Uterus (tissue), 4 donors: ENCODE measurements around the gene ERC2. TPM values are rescaled to one million over a fixed set of nuclear protein-coding genes. Genes with fewer than 3 reads are reported as not detected.

Experiments used
- DNase-seq, 2 donors: peaks; one replicate each; pipeline ENCODE4 v3.0.0-alpha.2; 2019 to 2020
- H3K27ac ChIP-seq, 2 donors: fragments of 200-600 bp; sonication (generic); 1 replicate in 1 of 2; 2 replicates in 1 of 2; pipeline ENCODE4 v1.5.1; 2016 to 2018
- H3K27me3 ChIP-seq, 2 donors: fragments of 200-600 bp; sonication (generic); one replicate each; pipeline ENCODE4 v1.5.1; 2018 to 2019; ENCODE audit warnings: control low read depth in 1 of 2
- H3K36me3 ChIP-seq, 2 donors: fragments of 200-600 bp; sonication (generic); one replicate each; pipeline ENCODE4 v1.5.1; 2019; ENCODE audit warnings: control low read depth in 1 of 2
- H3K4me1 ChIP-seq, 2 donors: fragments of 200-600 bp; sonication (generic); one replicate each; pipeline ENCODE4 v1.5.1; 2018 to 2019; ENCODE audit warnings: control low read depth in 1 of 2
- H3K4me3 ChIP-seq, 2 donors: fragments of 200-600 bp; sonication (generic); 1 replicate in 1 of 2; 2 replicates in 1 of 2; pipeline ENCODE4 v1.5.1; 2018 to 2019; ENCODE audit warnings: mild to moderate bottlenecking in 1 of 2
- H3K9me3 ChIP-seq, 2 donors: fragments of 200-600 bp; sonication (generic); one replicate each; pipeline ENCODE4 v1.5.1; 2019; ENCODE audit warnings: control low read depth in 1 of 2
- POLR2A ChIP-seq, 2 donors: fragments of 450-650 bp; IDR thresholded peaks; one replicate each; pipeline ENCODE4 v1.6.1; 2016; ENCODE audit warnings: antibody characterized with exemption in 2 of 2, mild to moderate bottlenecking in 1 of 2, moderate library complexity in 1 of 2
- intact Hi-C: fragments of 100-400 bp; cut with DNase I; formaldehyde crosslinking; loops from one replicate; pipeline ENCODE4 v1.15.1; 2023; ENCODE audit warnings: low total_unique reads
- total RNA-seq, 4 donors: library from RNA; depleted of rRNA in 3 of 4; stranded (reverse); fragments of >200 nt in 3 of 4; gene quantifications; one replicate each; pipeline versions ENCODE4 v1.1.0 to v1.2.4, GENCODE V29; 2014 to 2023
- TF ChIP-seq, protein P1 (sequence below), 4 experiments: fragments of 200-600 bp in 2 of 4; fragments of 450-650 bp in 2 of 4; sonication (generic) in 2 of 4; IDR thresholded peaks; one replicate each; pipeline ENCODE4 v1.5.1; 2016 to 2019; ENCODE audit warnings: antibody characterized with exemption in 4 of 4, mild to moderate bottlenecking in 2 of 4, moderate library complexity in 1 of 4
- donor health status: DM: yes; HTN: yes; CAD: no.

ERC2 gene
- total RNA-seq, 4 donors from 2014 or later: 1.7 to 5.5 TPM; not detected in 2

- intact Hi-C loops: no loop called here
- Histone ChIP-seq H3K9me3 (no peaks in the 10 kb centered on the region), H3K4me3 (no peak overlapping the region), H3K27me3 (no peaks in the 10 kb centered on the region), H3K4me1 (no peaks in the 10 kb centered on the region), H3K27ac (no peak overlapping the region), H3K36me3 (no peaks in the 10 kb centered on the region)
- TF ChIP-seq, protein P1, sequence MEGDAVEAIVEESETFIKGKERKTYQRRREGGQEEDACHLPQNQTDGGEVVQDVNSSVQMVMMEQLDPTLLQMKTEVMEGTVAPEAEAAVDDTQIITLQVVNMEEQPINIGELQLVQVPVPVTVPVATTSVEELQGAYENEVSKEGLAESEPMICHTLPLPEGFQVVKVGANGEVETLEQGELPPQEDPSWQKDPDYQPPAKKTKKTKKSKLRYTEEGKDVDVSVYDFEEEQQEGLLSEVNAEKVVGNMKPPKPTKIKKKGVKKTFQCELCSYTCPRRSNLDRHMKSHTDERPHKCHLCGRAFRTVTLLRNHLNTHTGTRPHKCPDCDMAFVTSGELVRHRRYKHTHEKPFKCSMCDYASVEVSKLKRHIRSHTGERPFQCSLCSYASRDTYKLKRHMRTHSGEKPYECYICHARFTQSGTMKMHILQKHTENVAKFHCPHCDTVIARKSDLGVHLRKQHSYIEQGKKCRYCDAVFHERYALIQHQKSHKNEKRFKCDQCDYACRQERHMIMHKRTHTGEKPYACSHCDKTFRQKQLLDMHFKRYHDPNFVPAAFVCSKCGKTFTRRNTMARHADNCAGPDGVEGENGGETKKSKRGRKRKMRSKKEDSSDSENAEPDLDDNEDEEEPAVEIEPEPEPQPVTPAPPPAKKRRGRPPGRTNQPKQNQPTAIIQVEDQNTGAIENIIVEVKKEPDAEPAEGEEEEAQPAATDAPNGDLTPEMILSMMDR (IDR thresholded peaks at IDR 0.05): no peak
- TF ChIP-seq POLR2A (IDR thresholded peaks at IDR 0.05): no peak
- no peak for DNase-seq
Observed at GRCh38 chr3:55588146-55588765, 880.0 kb downstream of the ERC2 start.

DNA sequence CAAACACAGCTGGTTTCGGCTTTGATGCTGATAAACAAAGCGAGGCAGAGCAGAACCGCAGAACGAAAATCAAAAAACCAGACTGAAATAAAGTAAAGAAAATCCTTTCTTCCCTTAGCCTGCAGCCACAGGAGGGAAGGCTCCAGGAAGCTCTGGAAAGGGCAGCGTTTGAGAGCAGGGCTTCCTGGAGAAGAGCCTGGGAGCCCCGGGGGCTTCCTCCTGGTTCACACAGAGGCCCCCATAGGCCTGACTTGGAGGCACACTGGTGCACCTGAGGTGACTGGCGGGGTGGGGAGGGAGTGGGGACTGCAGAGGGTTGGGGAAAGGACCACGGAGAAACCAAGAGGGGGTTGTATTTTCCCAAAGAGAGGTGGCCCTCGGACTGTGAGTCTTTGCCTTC is 882.4 kb downstream of the ERC2 start:
- no peaks in the 10 kb centered on the region for H3K36me3 ChIP-seq
- no peak for TF ChIP-seq POLR2A (IDR thresholded peaks at IDR 0.05)
- TF ChIP-seq, protein P1 (IDR thresholded peaks at IDR 0.05): no peak
- no peaks in the 10 kb centered on the region for H3K4me1 ChIP-seq
- H3K27me3 ChIP-seq: no peaks in the 10 kb centered on the region
- H3K9me3 ChIP-seq: no peaks in the 10 kb centered on the region
- H3K27ac ChIP-seq: no peak overlapping the region
- DNase-seq: no peak
- H3K4me3 ChIP-seq: no peak overlapping the region
- intact Hi-C loops: no loop called here

DNA sequence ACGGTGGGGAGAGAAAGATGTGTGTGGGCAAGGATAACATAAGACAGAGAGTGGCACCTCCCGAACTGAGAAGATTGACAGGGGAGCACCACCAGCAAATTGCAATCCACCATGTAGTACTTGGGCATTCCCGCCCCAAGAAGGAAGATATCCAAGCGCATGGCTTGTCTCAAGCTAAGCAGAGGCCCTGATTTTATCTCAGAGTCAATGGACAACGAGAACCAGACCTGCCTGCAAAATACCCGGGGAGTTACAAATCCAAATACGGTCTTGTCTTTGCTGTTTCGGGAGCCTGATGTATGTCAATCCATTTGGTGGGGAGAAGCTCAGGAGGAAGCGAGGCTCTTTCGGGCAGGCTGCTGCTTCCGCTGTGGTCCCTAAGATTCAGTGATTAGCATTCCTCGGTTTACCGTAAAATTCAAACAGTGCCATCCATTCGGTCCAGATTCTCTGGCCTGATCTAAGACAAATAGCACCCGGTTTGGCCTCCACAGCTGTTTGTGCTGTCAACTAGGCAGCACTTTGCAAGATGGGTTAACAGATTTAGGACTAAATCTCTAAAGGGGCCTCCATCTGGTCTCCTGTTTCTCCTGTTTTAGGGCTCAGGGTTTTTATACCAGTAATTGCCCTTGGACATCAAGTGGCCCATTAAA is 883.4 kb downstream of the ERC2 start:
- Histone ChIP-seq H3K9me3 (no peaks in the 10 kb centered on the region), H3K4me3 (no peak overlapping the region), H3K4me1 (peaks cover 0 to 2% of the 10 kb centered on the region in 2 donors), H3K27me3 (no peaks in the 10 kb centered on the region), H3K36me3 (no peaks in the 10 kb centered on the region), H3K27ac (peak overlapping the region; percentile 15 to 52)
- no peak for DNase-seq
- intact Hi-C loops: no loop called here
- TF ChIP-seq POLR2A (IDR thresholded peaks at IDR 0.05): no peak
- TF ChIP-seq, protein P1 (IDR thresholded peaks at IDR 0.05): no peak

DNA sequence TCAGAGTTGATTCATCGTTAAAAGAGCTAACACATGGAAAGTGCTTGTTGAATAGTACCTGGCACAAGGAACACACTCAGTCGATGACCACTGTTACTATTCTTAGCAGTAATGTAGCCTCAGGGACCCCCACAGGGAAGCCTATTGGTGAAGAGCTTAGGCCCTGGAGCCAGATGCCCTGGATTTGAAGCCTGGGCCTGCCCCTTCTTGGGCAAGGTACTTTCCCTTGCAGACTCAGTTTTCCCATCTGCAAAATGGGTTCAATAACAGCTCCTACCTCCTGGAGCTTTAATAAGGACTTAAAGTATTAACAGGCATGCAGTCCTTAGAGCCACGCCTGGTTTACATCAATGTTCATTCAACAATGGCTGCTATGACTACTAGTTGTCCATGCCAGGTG is 884.2 kb downstream of the ERC2 start:
- Histone ChIP-seq H3K27me3 (no peaks in the 10 kb centered on the region), H3K9me3 (no peaks in the 10 kb centered on the region), H3K4me1 (peaks cover 0 to 4% of the 10 kb centered on the region in 2 donors), H3K36me3 (no peaks in the 10 kb centered on the region), H3K4me3 (no peak overlapping the region), H3K27ac (no peak overlapping the region)
- intact Hi-C loops: no loop called here
- no peak for DNase-seq
- TF ChIP-seq, protein P1 (IDR thresholded peaks at IDR 0.05): no peak
- TF ChIP-seq POLR2A (IDR thresholded peaks at IDR 0.05): no peak

DNA sequence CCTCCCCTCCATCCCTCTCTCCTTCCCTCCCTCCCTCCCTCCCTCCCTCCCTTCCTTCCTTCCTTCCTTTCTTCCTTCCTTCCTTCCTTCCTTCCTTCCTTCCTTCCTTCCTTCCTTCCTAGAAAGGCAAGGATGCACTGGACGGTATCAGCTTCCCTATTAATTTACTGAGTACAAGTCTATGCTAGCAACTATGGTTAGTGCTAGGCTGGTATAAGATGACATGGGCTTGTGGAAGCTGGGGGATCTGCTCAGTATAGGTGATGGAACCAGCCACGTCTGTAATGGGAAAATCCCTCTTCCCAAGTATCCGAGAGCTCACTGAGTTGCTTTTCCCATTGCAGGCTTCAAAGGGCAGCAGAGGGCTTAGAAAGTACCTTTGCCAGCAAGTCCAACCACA is 884.8 kb downstream of the ERC2 start:
- no peaks in the 10 kb centered on the region for H3K27me3 ChIP-seq
- intact Hi-C loops: no loop called here
- peaks cover 0 to 4% of the 10 kb centered on the region in 2 donors for H3K4me1 ChIP-seq

More for the DNA sequence above, 884.8 kb downstream of the ERC2 start:
- Histone ChIP-seq H3K36me3 (no peaks in the 10 kb centered on the region), H3K4me3 (no peak overlapping the region), H3K27ac (no peak overlapping the region), H3K9me3 (no peaks in the 10 kb centered on the region)
- TF ChIP-seq, protein P1 (IDR thresholded peaks at IDR 0.05): no peak
- no peak for TF ChIP-seq POLR2A (IDR thresholded peaks at IDR 0.05)
- DNase-seq: no peak
